Colonic mucosa (tissue), 4 donors: ENCODE data around the gene C8G. TPM values are rescaled to one million over a fixed set of nuclear protein-coding genes. Genes with fewer than 3 reads are reported as not detected.

Source experiments
- DNase-seq: peaks from one replicate; pipeline ENCODE4 v3.0.0-alpha.2; 2020
- H3K27ac ChIP-seq: fragments of 200-600 bp; one replicate; pipeline ENCODE4 v1.8.0; 2021
- H3K27me3 ChIP-seq: fragments of 200-600 bp; one replicate; pipeline ENCODE4 v1.8.0; 2021
- H3K36me3 ChIP-seq: fragments of 200-600 bp; one replicate; pipeline ENCODE4 v1.8.0; 2021
- H3K4me1 ChIP-seq: fragments of 200-600 bp; one replicate; pipeline ENCODE4 v1.8.0; 2021; ENCODE audit warnings: mild to moderate bottlenecking
- H3K4me3 ChIP-seq: fragments of 200-600 bp; one replicate; pipeline ENCODE4 v1.8.0; 2021
- H3K9ac ChIP-seq, 2 donors: one replicate each; pipeline ENCODE4 v1.7.0; 2013; ENCODE audit warnings: control low read depth in 2 of 2, low read depth in 2 of 2, low read length in 2 of 2
- H3K9me3 ChIP-seq: fragments of 200-600 bp; one replicate; pipeline ENCODE4 v1.8.0; 2021
- CTCF ChIP-seq: fragments of 200-600 bp; IDR thresholded peaks from one replicate; pipeline ENCODE4 v1.8.0; 2022; ENCODE audit warnings: antibody characterized with exemption, mild to moderate bottlenecking
- intact Hi-C: fragments of 100-400 bp; cut with DNase I; formaldehyde crosslinking; loops from one replicate; pipeline ENCODE4 v1.14.1; 2022
- total RNA-seq, 2 donors: library from RNA; stranded (reverse); fragmentation: NEBNext Ultra II Directional in 1 of 2; extraction: Animal tissue kit (Norgen Biotek cat#: 25700) in 1 of 2; gene quantifications; one replicate each; pipeline ENCODE4 v1.2.1, GENCODE V29; 2021
- donor health status: healthy.
- donor health status: DM: no; HTN: no; CAD: no.
- donor health status: DM: no; HTN: no; CAD: no.

The C8G gene
- total RNA-seq, 2 donors from 2014 or later, result 5.3 to 11.9 TPM

- TF ChIP-seq CTCF, result no peak
- Histone ChIP-seq H3K4me3 (peak overlapping the region; percentile 43), H3K27ac (no peak overlapping the region), H3K27me3 (peaks cover under 1% of the 10 kb centered on the region), H3K9me3 (no peaks in the 10 kb centered on the region), H3K9ac (peak overlapping the region in 1 of 2 donors; percentile 35), H3K36me3 (no peaks in the 10 kb centered on the region), H3K4me1 (peaks cover 4% of the 10 kb centered on the region)
- peak; percentile 76 for DNase-seq
- intact Hi-C loops, result no loop called here
Measured at GRCh38 chr9:136978073-136978864, 33.2 kb downstream of the C8G start.

- DNase-seq, result no peak
- Histone ChIP-seq H3K36me3 (no peaks in the 10 kb centered on the region), H3K4me3 (no peak overlapping the region), H3K27me3 (peaks cover 3% of the 10 kb centered on the region), H3K27ac (no peak overlapping the region), H3K4me1 (peaks cover 4% of the 10 kb centered on the region), H3K9me3 (no peaks in the 10 kb centered on the region), H3K9ac (no peak overlapping the region)
- intact Hi-C loops, result no loop called here
- no peak for TF ChIP-seq CTCF
Measured at GRCh38 chr9:136978865-136979544, 34.0 kb downstream of the C8G start.

GRCh38 chr9:136979769-136980587 is 34.9 kb downstream of the C8G start:
- Histone ChIP-seq H3K36me3 (no peaks in the 10 kb centered on the region), H3K9ac (no peak overlapping the region), H3K27ac (no peak overlapping the region), H3K27me3 (peaks cover 11% of the 10 kb centered on the region), H3K4me3 (no peak overlapping the region), H3K4me1 (peaks cover 4% of the 10 kb centered on the region), H3K9me3 (no peaks in the 10 kb centered on the region)
- TF ChIP-seq CTCF, result no peak
- no peak for DNase-seq
- intact Hi-C loops, result no loop called here

- Histone ChIP-seq H3K9me3 (no peaks in the 10 kb centered on the region), H3K9ac (no peak overlapping the region), H3K27ac (no peak overlapping the region), H3K27me3 (peaks cover 20% of the 10 kb centered on the region), H3K36me3 (no peaks in the 10 kb centered on the region), H3K4me3 (no peak overlapping the region), H3K4me1 (peaks cover 4% of the 10 kb centered on the region)
- TF ChIP-seq CTCF, result no peak
- intact Hi-C loops, result no loop called here
- no peak for DNase-seq
Measured at GRCh38 chr9:136980669-136981478, 35.8 kb downstream of the C8G start.
